Keratinocyte (primary cell): ENCODE data around the gene HPS1. TPM values are rescaled to one million over a fixed set of nuclear protein-coding genes. Genes with fewer than 3 reads are reported as not detected.

Experiments
- DNase-seq: peaks from one replicate; pipeline ENCODE4 v3.0.0-alpha.2; 2011; ENCODE audit warnings: low read depth, missing footprints, low spot score
- FAIRE-seq: peaks from 2 replicates; lab custom pipeline; 2011; peaks lifted over from hg19 to GRCh38; lab: Jason Lieb, UNC
- H2AFZ ChIP-seq: 2 replicates; pipeline ENCODE4 v1.6.0; 2012; ENCODE audit warnings: low read length, control low read depth, inconsistent platforms; ENCODE audit not compliant: control insufficient read depth
- H3K27ac ChIP-seq: 2 replicates; pipeline ENCODE4 v1.5.1; 2011; ENCODE audit warnings: low read length; ENCODE audit not compliant: control insufficient read depth, insufficient read depth
- H3K27me3 ChIP-seq: 3 replicates; pipeline ENCODE4 v1.6.0; 2011; ENCODE audit warnings: low read length; ENCODE audit not compliant: control insufficient read depth, insufficient read depth; ENCODE audit errors: extremely low read depth
- H3K36me3 ChIP-seq, 2 experiments: 2 replicates in 1 of 2; 3 replicates in 1 of 2; pipeline ENCODE4 v1.5.1; 2011; ENCODE audit warnings: low read length in 2 of 2, mild to moderate bottlenecking in 1 of 2; ENCODE audit not compliant: control insufficient read depth in 2 of 2, insufficient read depth in 2 of 2; ENCODE audit errors: extremely low read depth in 1 of 2
- H3K4me1 ChIP-seq: 3 replicates; pipeline ENCODE4 v1.5.1; 2011; ENCODE audit warnings: low read length; ENCODE audit not compliant: control insufficient read depth, insufficient read depth; ENCODE audit errors: extremely low read depth
- H3K4me2 ChIP-seq: 3 replicates; pipeline ENCODE4 v1.6.0; 2011; ENCODE audit warnings: low read depth, low read length; ENCODE audit not compliant: control insufficient read depth, insufficient read depth; ENCODE audit errors: extremely low read depth
- H3K4me3 ChIP-seq, 3 experiments: fragments of 200-600 bp in 1 of 3; sonication (generic) in 1 of 3; 2 replicates in 2 of 3; 3 replicates in 1 of 3; pipeline ENCODE4 v1.5.1; 2011 to 2016; ENCODE audit warnings: low read length in 3 of 3, mild to moderate bottlenecking in 3 of 3, control low read depth in 2 of 3, inconsistent platforms in 1 of 3, low read depth in 1 of 3, mixed read lengths in 1 of 3, mixed run types in 1 of 3, moderate library complexity in 1 of 3; ENCODE audit not compliant: control insufficient read depth in 2 of 3, insufficient read depth in 2 of 3; ENCODE audit errors: extremely low read depth in 1 of 3
- H3K79me2 ChIP-seq: 2 replicates; pipeline ENCODE4 v1.6.0; 2012; ENCODE audit warnings: low read length; ENCODE audit not compliant: control insufficient read depth, insufficient read depth
- H3K9ac ChIP-seq: 3 replicates; pipeline ENCODE4 v1.6.0; 2011; ENCODE audit warnings: low read length; ENCODE audit not compliant: control insufficient read depth, insufficient read depth; ENCODE audit errors: extremely low read depth
- H3K9me1 ChIP-seq: 3 replicates; pipeline ENCODE4 v1.6.0; 2011; ENCODE audit warnings: low read length; ENCODE audit not compliant: control insufficient read depth, insufficient read depth; ENCODE audit errors: extremely low read depth
- H3K9me3 ChIP-seq: 2 replicates; pipeline ENCODE4 v1.5.1; 2012; ENCODE audit warnings: low read depth, low read length; ENCODE audit not compliant: control insufficient read depth
- H4K20me1 ChIP-seq: 3 replicates; pipeline ENCODE4 v1.6.0; 2011; ENCODE audit warnings: low read length; ENCODE audit not compliant: control insufficient read depth, insufficient read depth; ENCODE audit errors: extremely low read depth
- CTCF ChIP-seq, 3 experiments: IDR thresholded peaks in 1 of 3; conservative IDR thresholded peaks in 1 of 3; optimal IDR thresholded peaks in 1 of 3; 2 replicates in 2 of 3; 3 replicates in 1 of 3; pipeline versions ENCODE3 to v1.5.1; 2011; ENCODE audit warnings: low read length in 3 of 3, mild to moderate bottlenecking in 3 of 3, moderate library complexity in 2 of 3, control low read depth in 1 of 3, inconsistent platforms in 1 of 3; ENCODE audit not compliant: insufficient read depth in 2 of 3; ENCODE audit errors: extremely low read depth in 1 of 3
- EZH2 ChIP-seq: IDR thresholded peaks from one replicate; pipeline ENCODE4 v1.6.1; 2012; ENCODE audit warnings: inconsistent platforms, mild to moderate bottlenecking, low read length, moderate library complexity
- dilution Hi-C: fragments of 300-500 bp; cut with MboI; formaldehyde crosslinking; loops from one replicate; pipeline ENCODE4 v1.7.0; 2020; ENCODE audit warnings: low sequenced_read_pairs; ENCODE audit not compliant: extremely low pct_ligation_motif_present
- polyA plus RNA-seq, 5 experiments: library from polyadenylated mRNA; depleted of rRNA in 3 of 5; stranded (reverse) in 3 of 5; stranded (forward) in 1 of 5; unstranded in 1 of 5; fragments of >200 nt; gene quantifications; 1 replicate in 1 of 5; 2 replicates in 3 of 5; 3 replicates in 1 of 5; pipeline versions ENCODE4 v1.2.1 to v1.2.3, GENCODE V29; 2011 to 2012; ENCODE audit warnings: missing spikeins in 2 of 5, low read depth in 1 of 5, low replicate concordance in 1 of 5

Gene HPS1
- polyA plus RNA-seq, 1 donor (not counting 4 experiments of a cell fraction or from before 2014, with no cell fraction given): 39.4 TPM

GRCh38 chr10:98388101-98388655, 58.6 kb downstream of the HPS1 start:
- Histone ChIP-seq H3K4me1 (peaks cover 10% of the 10 kb centered on the region), H3K4me2 (no peak overlapping the region), H3K4me3 (no peak overlapping the region), H3K9me1 (no peaks in the 10 kb centered on the region), H4K20me1 (no peaks in the 10 kb centered on the region), H3K27ac (no peak overlapping the region), H3K27me3 (no peaks in the 10 kb centered on the region), H3K36me3 (no peaks in the 10 kb centered on the region), H3K79me2 (no peaks in the 10 kb centered on the region), H2AFZ (no peak overlapping the region), H3K9ac (no peak overlapping the region), H3K9me3 (no peaks in the 10 kb centered on the region)
- TF ChIP-seq EZH2: no peak
- TF ChIP-seq CTCF (optimal IDR thresholded peaks at IDR 0.05 in 1 of 3, IDR thresholded peaks at IDR 0.05 in 1 of 3, conservative IDR thresholded peaks at IDR 0.05 in 1 of 3; ENCODE audit: extremely low read depth in 1 of 3, insufficient read depth in 2 of 3, low read length in 3 of 3): no peak
- no peak for DNase-seq
- dilution Hi-C loops: no loop called here
- FAIRE-seq: no peak

- Histone ChIP-seq H2AFZ (no peak overlapping the region), H3K27me3 (no peaks in the 10 kb centered on the region), H3K9me3 (no peaks in the 10 kb centered on the region), H3K79me2 (no peaks in the 10 kb centered on the region), H3K36me3 (no peaks in the 10 kb centered on the region), H4K20me1 (no peaks in the 10 kb centered on the region), H3K4me3 (no peak overlapping the region), H3K9ac (no peak overlapping the region), H3K9me1 (no peaks in the 10 kb centered on the region), H3K27ac (no peak overlapping the region), H3K4me2 (no peak overlapping the region), H3K4me1 (no peaks in the 10 kb centered on the region)
- FAIRE-seq: no peak
- DNase-seq: no peak
- dilution Hi-C loops: no loop called here
- TF ChIP-seq EZH2: no peak
- no peak for TF ChIP-seq CTCF (optimal IDR thresholded peaks at IDR 0.05 in 1 of 3, IDR thresholded peaks at IDR 0.05 in 1 of 3, conservative IDR thresholded peaks at IDR 0.05 in 1 of 3; ENCODE audit: extremely low read depth in 1 of 3, insufficient read depth in 2 of 3, low read length in 3 of 3)
Measured at GRCh38 chr10:98384531-98385133, 62.1 kb downstream of the HPS1 start.
